Cardiac muscle cell (in vitro differentiated cells and primary cell): ENCODE measurements around the gene GPNMB. TPM values are rescaled to one million over a fixed set of nuclear protein-coding genes. Genes with fewer than 3 reads are reported as not detected.

ENCODE experiments used
- DNase-seq, 2 donors: peaks; one replicate each; pipeline versions ENCODE4 v3.0.0 to v3.0.0-alpha.2; 2010 to 2017; ENCODE audit warnings: low read depth in 1 of 2, low spot score in 1 of 2
- H3K27ac ChIP-seq: fragments of 200-600 bp; sonication (generic); 2 replicates; pipeline ENCODE4 v1.5.1; 2016
- H3K27me3 ChIP-seq: fragments of 200-600 bp; sonication (generic); 2 replicates; pipeline ENCODE4 v1.6.0; 2016; ENCODE audit warnings: control low read depth
- H3K36me3 ChIP-seq: fragments of 200-600 bp; sonication (generic); 2 replicates; pipeline ENCODE4 v1.5.1; 2016; ENCODE audit warnings: control low read depth
- H3K4me1 ChIP-seq: fragments of 200-600 bp; sonication (generic); 2 replicates; pipeline ENCODE4 v1.8.1; 2017; ENCODE audit warnings: low read depth, mild to moderate bottlenecking, mixed run types
- H3K4me3 ChIP-seq: fragments of 200-600 bp; sonication (generic); 2 replicates; pipeline ENCODE4 v1.5.1; 2016; ENCODE audit warnings: mild to moderate bottlenecking
- H3K9me3 ChIP-seq: fragments of 200-600 bp; sonication (generic); 2 replicates; pipeline ENCODE4 v1.5.1; 2017; ENCODE audit warnings: low read depth, mild to moderate bottlenecking, control low read depth
- CTCF ChIP-seq: IDR thresholded peaks from 2 replicates; pipeline ENCODE4 v1.5.1; 2012; ENCODE audit warnings: low read depth, mild to moderate bottlenecking, low read length
- polyA plus RNA-seq: library from polyadenylated mRNA; unstranded; fragments of >200 nt; fragmentation: Nextera tagmentation; extraction: Ambion mirVana; gene quantifications from 2 replicates; pipeline ENCODE4 v1.2.1, GENCODE V29; 2016
- total RNA-seq: library from RNA; depleted of rRNA; stranded (reverse); fragments of >200 nt; gene quantifications from 2 replicates; pipeline ENCODE4 v1.2.3, GENCODE V29; 2016

Gene GPNMB
- total and polyA plus RNA-seq, 2 experiments from 2014 or later = 0.39 to 1.6 TPM

GRCh38 chr7:23207021-23207420, 39.6 kb upstream of the GPNMB start:
- Histone ChIP-seq H3K36me3 (peaks cover 3% of the 10 kb centered on the region), H3K27ac (no peak overlapping the region), H3K4me3 (no peak overlapping the region), H3K4me1 (no peaks in the 10 kb centered on the region), H3K27me3 (no peaks in the 10 kb centered on the region), H3K9me3 (no peaks in the 10 kb centered on the region)
- no peak for DNase-seq
- TF ChIP-seq CTCF = no peak

GRCh38 chr7:23207884-23208283, 38.7 kb upstream of the GPNMB start:
- no peak for TF ChIP-seq CTCF

GRCh38 chr7:23208316-23208715, 38.3 kb upstream of the GPNMB start:
- no peak for TF ChIP-seq CTCF
- Histone ChIP-seq H3K4me1 (no peaks in the 10 kb centered on the region), H3K36me3 (peaks cover 3% of the 10 kb centered on the region), H3K9me3 (no peaks in the 10 kb centered on the region), H3K27ac (no peak overlapping the region), H3K4me3 (no peak overlapping the region), H3K27me3 (no peaks in the 10 kb centered on the region)
- DNase-seq = no peak

More at GRCh38 chr7:23207884-23208283, 38.7 kb upstream of the GPNMB start:
- no peak overlapping the region for H3K27ac ChIP-seq
- H3K4me3 ChIP-seq = no peak overlapping the region
- H3K9me3 ChIP-seq = no peaks in the 10 kb centered on the region
- no peaks in the 10 kb centered on the region for H3K27me3 ChIP-seq
- no peak for DNase-seq
- H3K36me3 ChIP-seq = peaks cover 3% of the 10 kb centered on the region
- no peaks in the 10 kb centered on the region for H3K4me1 ChIP-seq

- Histone ChIP-seq H3K27ac (no peak overlapping the region), H3K4me1 (no peaks in the 10 kb centered on the region), H3K36me3 (peaks cover under 1% of the 10 kb centered on the region), H3K9me3 (no peaks in the 10 kb centered on the region), H3K4me3 (no peak overlapping the region), H3K27me3 (no peaks in the 10 kb centered on the region)
- no peak for DNase-seq
- TF ChIP-seq CTCF = no peak
These were observed 36.1 kb upstream of the GPNMB start for GRCh38 chr7:23210506-23210905.

- Histone ChIP-seq H3K27me3 (no peaks in the 10 kb centered on the region), H3K4me3 (no peak overlapping the region), H3K4me1 (no peaks in the 10 kb centered on the region), H3K27ac (no peak overlapping the region), H3K9me3 (no peaks in the 10 kb centered on the region), H3K36me3 (no peaks in the 10 kb centered on the region)
- DNase-seq = no peak
- no peak for TF ChIP-seq CTCF
These were observed 35.0 kb upstream of the GPNMB start for GRCh38 chr7:23211589-23211988.

- no peak for TF ChIP-seq CTCF
- DNase-seq = no peak
- Histone ChIP-seq H3K9me3 (no peaks in the 10 kb centered on the region), H3K4me3 (no peak overlapping the region), H3K27me3 (no peaks in the 10 kb centered on the region), H3K36me3 (no peaks in the 10 kb centered on the region), H3K4me1 (no peaks in the 10 kb centered on the region), H3K27ac (no peak overlapping the region)
These were observed 34.2 kb upstream of the GPNMB start for GRCh38 chr7:23212395-23212794.
